H1 (cell line): ENCODE measurements around the gene GRIA3.

Experiments used
- EGR1 ChIP-seq: IDR thresholded peaks from 2 replicates; pipeline ENCODE4 v1.6.1; 2011; ENCODE audit warnings: low read depth, low read length, borderline replicate concordance
- EZH2 ChIP-seq: fragments of 200-600 bp; sonication (generic); IDR thresholded peaks from 2 replicates; pipeline ENCODE4 v1.7.1; 2012; ENCODE audit warnings: low read depth, mild to moderate bottlenecking, moderate library complexity, low read length, inconsistent platforms; ENCODE audit not compliant: severe bottlenecking
- JUND ChIP-seq: IDR thresholded peaks from 2 replicates; pipeline ENCODE4 v1.6.1; 2011; ENCODE audit warnings: mild to moderate bottlenecking, improper control_type of control experiment, low read length
- NRF1 ChIP-seq: IDR thresholded peaks from 2 replicates; pipeline ENCODE4 v1.6.1; 2011; ENCODE audit warnings: mild to moderate bottlenecking, low read depth, low read length, improper control_type of control experiment
- POLR2A ChIP-seq, 2 experiments: IDR thresholded peaks; 1 replicate in 1 of 2; 2 replicates in 1 of 2; pipeline ENCODE4 v1.6.1; 2011; ENCODE audit warnings: low read depth in 2 of 2, low read length in 2 of 2, mild to moderate bottlenecking in 2 of 2; ENCODE audit errors: control extremely low read depth in 1 of 2
- RNF2 ChIP-seq: fragments of 200-900, 300-1000 bp; sonication (generic); IDR thresholded peaks from 2 replicates; pipeline ENCODE4 v1.7.1; 2016; ENCODE audit warnings: borderline replicate concordance, low read depth, mild to moderate bottlenecking, antibody characterized with exemption, low read length; ENCODE audit not compliant: poor library complexity, severe bottlenecking; ENCODE audit errors: missing control alignments
- RXRA ChIP-seq: IDR thresholded peaks from 2 replicates; pipeline ENCODE4 v1.6.1; 2011; ENCODE audit warnings: low read depth, mild to moderate bottlenecking, low read length, moderate library complexity; ENCODE audit not compliant: insufficient read depth
- TF ChIP-seq, protein P1 (sequence below): fragments of 300-600 bp; sonication (generic); IDR thresholded peaks from 2 replicates; pipeline ENCODE4 v1.7.1; 2012; ENCODE audit warnings: low read length, moderate library complexity, mild to moderate bottlenecking, inconsistent platforms; ENCODE audit not compliant: insufficient replicate concordance
- TF ChIP-seq, protein P2 (sequence below): IDR thresholded peaks from 2 replicates; pipeline ENCODE4 v1.6.1; 2011; ENCODE audit warnings: low read length, improper control_type of control experiment
- TF ChIP-seq, protein P3 (sequence below), 3 experiments: IDR thresholded peaks; 1 replicate in 2 of 3; 2 replicates in 1 of 3; pipeline versions ENCODE4 v1.5.1 to v1.6.1; 2011; ENCODE audit warnings: low read length in 3 of 3, mild to moderate bottlenecking in 3 of 3, inconsistent platforms in 2 of 3, low read depth in 1 of 3, moderate library complexity in 1 of 3; ENCODE audit not compliant: insufficient read depth in 1 of 3; ENCODE audit errors: control extremely low read depth in 1 of 3

DNA sequence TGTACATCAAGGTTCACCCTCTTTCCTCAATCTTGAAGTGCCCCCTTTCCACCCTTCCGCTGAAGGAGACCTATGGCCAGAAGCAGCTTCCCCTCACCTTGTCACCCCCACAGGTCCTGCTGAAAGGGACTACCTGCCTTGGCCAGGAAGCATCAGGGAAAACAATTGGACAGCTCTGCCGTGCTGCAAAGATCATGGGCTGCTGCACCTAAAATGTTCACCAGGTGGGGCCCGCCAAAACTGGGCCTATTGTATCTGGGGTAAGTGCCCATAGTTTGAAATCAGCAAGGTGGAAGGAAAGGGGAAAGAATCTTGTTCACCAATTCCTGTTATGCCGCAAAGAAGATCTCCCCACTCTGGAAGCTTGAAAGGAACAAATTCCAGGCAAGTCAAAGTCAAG lies 18.4 kb downstream of the GRIA3 start:
- no peak for TF ChIP-seq RNF2
- no peak for TF ChIP-seq NRF1
- TF ChIP-seq, protein P1, sequence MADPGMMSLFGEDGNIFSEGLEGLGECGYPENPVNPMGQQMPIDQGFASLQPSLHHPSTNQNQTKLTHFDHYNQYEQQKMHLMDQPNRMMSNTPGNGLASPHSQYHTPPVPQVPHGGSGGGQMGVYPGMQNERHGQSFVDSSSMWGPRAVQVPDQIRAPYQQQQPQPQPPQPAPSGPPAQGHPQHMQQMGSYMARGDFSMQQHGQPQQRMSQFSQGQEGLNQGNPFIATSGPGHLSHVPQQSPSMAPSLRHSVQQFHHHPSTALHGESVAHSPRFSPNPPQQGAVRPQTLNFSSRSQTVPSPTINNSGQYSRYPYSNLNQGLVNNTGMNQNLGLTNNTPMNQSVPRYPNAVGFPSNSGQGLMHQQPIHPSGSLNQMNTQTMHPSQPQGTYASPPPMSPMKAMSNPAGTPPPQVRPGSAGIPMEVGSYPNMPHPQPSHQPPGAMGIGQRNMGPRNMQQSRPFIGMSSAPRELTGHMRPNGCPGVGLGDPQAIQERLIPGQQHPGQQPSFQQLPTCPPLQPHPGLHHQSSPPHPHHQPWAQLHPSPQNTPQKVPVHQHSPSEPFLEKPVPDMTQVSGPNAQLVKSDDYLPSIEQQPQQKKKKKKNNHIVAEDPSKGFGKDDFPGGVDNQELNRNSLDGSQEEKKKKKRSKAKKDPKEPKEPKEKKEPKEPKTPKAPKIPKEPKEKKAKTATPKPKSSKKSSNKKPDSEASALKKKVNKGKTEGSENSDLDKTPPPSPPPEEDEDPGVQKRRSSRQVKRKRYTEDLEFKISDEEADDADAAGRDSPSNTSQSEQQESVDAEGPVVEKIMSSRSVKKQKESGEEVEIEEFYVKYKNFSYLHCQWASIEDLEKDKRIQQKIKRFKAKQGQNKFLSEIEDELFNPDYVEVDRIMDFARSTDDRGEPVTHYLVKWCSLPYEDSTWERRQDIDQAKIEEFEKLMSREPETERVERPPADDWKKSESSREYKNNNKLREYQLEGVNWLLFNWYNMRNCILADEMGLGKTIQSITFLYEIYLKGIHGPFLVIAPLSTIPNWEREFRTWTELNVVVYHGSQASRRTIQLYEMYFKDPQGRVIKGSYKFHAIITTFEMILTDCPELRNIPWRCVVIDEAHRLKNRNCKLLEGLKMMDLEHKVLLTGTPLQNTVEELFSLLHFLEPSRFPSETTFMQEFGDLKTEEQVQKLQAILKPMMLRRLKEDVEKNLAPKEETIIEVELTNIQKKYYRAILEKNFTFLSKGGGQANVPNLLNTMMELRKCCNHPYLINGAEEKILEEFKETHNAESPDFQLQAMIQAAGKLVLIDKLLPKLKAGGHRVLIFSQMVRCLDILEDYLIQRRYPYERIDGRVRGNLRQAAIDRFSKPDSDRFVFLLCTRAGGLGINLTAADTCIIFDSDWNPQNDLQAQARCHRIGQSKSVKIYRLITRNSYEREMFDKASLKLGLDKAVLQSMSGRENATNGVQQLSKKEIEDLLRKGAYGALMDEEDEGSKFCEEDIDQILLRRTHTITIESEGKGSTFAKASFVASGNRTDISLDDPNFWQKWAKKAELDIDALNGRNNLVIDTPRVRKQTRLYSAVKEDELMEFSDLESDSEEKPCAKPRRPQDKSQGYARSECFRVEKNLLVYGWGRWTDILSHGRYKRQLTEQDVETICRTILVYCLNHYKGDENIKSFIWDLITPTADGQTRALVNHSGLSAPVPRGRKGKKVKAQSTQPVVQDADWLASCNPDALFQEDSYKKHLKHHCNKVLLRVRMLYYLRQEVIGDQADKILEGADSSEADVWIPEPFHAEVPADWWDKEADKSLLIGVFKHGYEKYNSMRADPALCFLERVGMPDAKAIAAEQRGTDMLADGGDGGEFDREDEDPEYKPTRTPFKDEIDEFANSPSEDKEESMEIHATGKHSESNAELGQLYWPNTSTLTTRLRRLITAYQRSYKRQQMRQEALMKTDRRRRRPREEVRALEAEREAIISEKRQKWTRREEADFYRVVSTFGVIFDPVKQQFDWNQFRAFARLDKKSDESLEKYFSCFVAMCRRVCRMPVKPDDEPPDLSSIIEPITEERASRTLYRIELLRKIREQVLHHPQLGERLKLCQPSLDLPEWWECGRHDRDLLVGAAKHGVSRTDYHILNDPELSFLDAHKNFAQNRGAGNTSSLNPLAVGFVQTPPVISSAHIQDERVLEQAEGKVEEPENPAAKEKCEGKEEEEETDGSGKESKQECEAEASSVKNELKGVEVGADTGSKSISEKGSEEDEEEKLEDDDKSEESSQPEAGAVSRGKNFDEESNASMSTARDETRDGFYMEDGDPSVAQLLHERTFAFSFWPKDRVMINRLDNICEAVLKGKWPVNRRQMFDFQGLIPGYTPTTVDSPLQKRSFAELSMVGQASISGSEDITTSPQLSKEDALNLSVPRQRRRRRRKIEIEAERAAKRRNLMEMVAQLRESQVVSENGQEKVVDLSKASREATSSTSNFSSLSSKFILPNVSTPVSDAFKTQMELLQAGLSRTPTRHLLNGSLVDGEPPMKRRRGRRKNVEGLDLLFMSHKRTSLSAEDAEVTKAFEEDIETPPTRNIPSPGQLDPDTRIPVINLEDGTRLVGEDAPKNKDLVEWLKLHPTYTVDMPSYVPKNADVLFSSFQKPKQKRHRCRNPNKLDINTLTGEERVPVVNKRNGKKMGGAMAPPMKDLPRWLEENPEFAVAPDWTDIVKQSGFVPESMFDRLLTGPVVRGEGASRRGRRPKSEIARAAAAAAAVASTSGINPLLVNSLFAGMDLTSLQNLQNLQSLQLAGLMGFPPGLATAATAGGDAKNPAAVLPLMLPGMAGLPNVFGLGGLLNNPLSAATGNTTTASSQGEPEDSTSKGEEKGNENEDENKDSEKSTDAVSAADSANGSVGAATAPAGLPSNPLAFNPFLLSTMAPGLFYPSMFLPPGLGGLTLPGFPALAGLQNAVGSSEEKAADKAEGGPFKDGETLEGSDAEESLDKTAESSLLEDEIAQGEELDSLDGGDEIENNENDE, result no peak
- no peak for TF ChIP-seq POLR2A (IDR thresholded peaks at IDR 0.05; ENCODE audit: control extremely low read depth in 1 of 2, low read depth in 2 of 2, low read length in 2 of 2)
- TF ChIP-seq RXRA, result no peak
- TF ChIP-seq, protein P2, sequence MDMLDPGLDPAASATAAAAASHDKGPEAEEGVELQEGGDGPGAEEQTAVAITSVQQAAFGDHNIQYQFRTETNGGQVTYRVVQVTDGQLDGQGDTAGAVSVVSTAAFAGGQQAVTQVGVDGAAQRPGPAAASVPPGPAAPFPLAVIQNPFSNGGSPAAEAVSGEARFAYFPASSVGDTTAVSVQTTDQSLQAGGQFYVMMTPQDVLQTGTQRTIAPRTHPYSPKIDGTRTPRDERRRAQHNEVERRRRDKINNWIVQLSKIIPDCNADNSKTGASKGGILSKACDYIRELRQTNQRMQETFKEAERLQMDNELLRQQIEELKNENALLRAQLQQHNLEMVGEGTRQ, result no peak
- TF ChIP-seq, protein P3, sequence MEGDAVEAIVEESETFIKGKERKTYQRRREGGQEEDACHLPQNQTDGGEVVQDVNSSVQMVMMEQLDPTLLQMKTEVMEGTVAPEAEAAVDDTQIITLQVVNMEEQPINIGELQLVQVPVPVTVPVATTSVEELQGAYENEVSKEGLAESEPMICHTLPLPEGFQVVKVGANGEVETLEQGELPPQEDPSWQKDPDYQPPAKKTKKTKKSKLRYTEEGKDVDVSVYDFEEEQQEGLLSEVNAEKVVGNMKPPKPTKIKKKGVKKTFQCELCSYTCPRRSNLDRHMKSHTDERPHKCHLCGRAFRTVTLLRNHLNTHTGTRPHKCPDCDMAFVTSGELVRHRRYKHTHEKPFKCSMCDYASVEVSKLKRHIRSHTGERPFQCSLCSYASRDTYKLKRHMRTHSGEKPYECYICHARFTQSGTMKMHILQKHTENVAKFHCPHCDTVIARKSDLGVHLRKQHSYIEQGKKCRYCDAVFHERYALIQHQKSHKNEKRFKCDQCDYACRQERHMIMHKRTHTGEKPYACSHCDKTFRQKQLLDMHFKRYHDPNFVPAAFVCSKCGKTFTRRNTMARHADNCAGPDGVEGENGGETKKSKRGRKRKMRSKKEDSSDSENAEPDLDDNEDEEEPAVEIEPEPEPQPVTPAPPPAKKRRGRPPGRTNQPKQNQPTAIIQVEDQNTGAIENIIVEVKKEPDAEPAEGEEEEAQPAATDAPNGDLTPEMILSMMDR (IDR thresholded peaks at IDR 0.05; ENCODE audit: control extremely low read depth in 1 of 3, insufficient read depth in 1 of 3, low read depth in 1 of 3, low read length in 3 of 3), result no peak
- TF ChIP-seq JUND, result no peak
- no peak for TF ChIP-seq EZH2
- no peak for TF ChIP-seq EGR1
